GM19099 (cell line): Measurements from ENCODE around the gene CCDC187.

Source experiments
- POLR2A ChIP-seq: IDR thresholded peaks from 3 replicates; pipeline ENCODE4 v1.6.1; 2011; ENCODE audit warnings: low read depth; ENCODE audit not compliant: insufficient read length; ENCODE audit errors: extremely low read depth

CCDC187 gene

DNA sequence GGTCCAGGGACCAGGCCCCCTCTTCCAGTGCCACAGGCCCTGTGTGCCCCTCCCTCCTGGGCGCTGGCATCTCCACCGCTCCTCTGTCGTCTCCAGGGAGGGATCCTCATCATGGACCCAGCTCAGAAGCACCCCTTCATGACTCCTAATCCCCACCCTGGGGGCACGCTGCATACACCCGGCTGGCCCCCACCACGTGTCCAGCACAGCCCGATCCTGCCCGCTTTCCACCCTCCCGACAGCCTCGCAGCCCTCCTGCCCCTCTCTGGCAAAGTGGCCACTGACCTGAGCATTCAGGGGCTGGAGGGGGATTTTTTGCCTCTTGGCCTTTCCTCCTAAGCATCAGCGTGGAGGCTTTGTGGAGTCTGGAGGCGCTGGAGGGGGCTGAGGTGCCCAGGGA is 1.4 kb downstream of the CCDC187 start:
- TF ChIP-seq POLR2A: no peak

DNA sequence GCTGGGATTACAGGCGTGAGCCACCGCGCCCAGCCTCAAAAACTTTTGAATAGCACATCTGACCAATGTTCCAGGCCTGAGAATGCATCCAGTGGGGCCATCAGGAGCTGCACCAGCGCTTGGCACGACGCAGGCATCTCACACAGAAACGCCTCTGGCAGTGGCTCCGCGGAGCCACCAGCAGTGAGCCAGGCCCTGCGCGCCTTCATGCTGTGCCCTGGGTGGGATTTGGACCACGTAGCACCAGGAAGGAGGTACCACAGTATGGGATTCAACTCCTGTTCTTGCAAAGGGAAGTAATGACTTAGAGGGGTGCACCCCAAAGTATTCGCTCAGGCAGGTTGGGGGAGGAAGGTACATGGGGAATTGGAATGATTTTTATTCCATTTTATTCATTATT is 3.0 kb downstream of the CCDC187 start:
- TF ChIP-seq POLR2A: no peak

DNA sequence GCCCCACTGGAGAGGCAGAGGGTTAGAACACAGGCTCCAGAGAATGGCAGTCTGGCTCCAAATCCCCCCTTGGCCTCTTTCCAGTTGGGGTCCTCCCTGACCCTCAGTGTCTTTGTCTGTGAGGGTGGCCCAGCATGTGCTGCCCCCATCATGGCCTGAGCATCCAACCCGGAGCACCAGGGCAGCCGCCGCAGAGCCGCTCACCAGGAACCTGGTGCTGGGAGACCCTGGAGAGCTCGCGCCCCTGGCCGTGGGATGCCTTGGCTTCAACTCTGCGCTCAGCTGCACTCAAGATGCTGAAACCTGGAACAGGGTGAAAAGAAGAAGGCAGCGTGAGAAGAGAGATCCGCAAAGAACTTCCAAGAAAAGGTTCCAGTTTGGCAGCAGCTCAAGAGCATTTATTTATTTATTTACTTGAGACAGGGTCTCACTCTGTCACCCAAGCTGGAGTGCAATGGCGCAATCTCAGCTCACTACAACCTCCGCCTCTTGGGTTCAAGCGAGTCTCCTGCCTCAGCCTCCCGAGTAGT is 3.8 kb downstream of the CCDC187 start:
- no peak for TF ChIP-seq POLR2A

DNA sequence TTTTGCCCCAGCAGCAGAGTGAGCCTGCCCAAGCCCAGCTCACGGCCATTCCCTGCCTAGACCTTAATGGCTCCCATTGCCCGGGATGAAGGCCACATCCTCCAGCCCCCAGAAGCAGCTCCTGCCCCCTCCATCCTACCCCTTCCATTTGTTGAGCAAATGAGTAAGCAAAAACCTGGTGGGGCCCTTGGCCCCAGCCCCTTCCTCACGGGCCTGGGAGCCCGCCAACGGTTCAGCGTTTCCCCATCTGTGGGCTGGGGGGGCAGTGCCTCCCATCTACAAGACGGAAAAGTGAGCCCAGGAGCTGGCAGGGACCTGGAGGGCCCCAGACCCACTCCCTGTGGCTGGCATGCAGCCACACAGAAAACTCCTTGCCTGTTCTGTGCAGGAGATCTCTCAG is 4.4 kb downstream of the CCDC187 start:
- no peak for TF ChIP-seq POLR2A

DNA sequence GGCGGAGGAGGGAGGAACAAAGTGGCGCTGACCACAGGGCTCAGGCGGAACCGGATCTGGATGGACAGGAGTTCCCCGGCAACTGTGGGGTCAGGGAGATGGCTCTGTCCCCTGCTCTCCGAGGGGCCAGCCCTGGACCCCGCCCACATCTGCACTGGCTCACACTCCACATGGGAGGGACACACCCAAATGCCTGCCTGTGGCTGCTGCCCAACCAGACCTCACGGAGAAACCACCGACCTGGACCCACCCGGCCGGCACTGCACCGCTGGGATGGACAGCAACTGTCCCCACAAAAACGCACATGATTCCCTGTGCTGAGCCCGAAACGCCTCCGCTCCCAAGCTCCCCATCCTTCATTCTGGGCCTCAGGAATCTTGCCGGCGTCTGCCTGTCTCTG is 4.8 kb downstream of the CCDC187 start:
- no peak for TF ChIP-seq POLR2A

DNA sequence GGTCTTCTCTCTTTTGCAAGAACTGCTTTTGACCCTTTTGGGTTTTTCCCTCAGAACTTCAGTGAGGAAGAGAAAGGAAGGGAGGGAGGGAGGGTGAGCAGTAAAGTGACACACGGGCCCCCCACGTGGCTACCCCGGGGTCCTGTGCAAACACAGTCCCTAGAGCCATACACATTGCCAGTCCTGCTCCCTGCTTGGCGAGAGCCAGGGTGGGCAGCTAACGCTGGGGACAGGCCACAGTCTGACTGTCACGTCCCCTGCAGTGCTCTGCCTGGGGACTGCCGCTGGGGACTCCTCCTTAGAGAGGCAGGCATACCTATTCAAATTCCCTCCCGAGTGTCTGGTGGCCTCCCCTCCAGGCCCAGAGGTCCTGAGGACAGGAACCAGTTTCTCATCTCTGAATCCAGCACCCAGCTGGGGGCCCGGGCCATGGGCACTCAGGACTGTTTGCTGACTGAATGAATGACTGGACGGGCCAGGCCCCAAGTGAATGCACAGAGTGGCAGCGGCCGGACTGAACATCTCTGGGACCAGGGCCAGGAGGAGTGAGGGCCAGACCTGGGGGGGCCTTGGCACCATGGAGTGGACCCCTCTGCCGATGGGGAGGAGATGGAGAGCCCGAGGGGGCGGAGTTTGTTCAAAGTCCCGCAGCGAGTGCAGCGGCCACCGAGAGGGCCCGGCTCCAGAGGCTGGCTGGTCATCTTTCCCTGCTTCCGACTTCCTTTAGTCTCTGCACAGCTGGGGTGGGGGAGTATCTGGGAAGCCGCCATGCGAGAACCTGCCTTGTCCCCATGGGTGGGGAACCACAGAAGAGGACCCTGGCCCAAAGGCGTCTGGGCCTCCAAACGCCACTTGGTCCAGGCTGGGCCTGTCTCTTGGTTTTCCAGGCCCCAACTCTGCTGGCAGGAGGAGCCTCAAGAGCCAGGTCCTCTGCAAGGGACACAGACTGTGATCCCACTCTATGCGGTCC is 5.8 kb downstream of the CCDC187 start:
- no peak for TF ChIP-seq POLR2A

DNA sequence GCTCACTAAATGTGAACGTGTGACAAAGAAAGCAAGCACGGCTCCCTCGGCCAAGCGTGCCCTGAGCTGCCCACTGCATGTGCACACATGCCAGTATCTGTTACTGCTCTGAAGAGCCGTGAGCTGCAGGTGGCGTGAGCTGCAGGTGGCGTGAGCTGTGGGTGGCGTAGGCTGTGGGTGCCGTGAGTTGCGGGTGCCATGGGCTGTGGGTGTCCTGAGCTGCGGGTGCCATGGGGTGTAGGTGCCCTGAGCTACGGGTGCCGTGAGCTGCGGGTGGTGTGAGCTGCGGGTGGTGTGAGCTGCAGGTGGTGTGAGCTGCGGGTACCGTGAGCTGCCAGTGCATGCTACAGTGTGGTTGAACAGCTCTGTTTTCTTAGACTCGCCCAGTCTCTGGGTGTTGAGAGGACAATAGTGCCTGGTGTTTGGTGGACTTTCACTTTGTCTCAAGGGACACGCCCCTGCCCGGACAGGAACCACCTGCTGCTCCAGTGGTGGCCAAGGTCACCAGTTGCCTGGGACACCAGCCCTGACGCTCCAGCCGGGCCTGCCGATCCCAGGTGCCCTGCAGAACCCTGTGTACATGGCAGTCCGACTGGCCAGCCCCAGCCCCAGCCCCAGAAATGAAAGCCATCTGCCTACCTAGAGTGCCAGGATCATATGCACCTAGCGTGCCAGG is 6.7 kb downstream of the CCDC187 start:
- no peak for TF ChIP-seq POLR2A

DNA sequence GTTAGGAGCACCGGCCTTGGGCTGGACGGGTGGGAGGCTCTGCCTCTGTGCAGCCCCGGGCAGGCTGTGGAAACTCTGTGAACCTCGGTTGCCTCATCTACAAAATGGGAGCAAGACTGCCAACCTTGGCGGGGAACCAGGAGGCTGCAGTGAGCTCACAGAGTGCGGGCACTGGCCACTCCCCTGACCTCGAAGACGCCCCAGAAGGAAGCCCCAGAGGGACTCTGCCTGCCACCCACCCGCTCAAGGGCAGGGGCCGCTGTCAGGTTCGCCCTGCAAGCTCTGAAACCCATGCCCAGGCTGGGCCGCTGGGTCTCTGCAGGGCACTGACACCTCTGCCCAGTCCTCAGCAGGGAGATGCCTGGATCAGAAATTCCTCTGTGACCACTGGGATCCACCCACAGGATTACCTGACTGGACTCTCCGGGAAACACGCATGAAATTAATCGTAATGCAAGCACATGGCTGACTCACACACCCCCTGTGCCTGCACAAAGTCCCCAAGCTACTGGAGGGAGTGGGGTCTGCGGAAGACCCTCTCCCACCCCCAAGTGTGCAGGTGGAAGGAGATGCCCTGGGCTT is 7.4 kb downstream of the CCDC187 start:
- no peak for TF ChIP-seq POLR2A

DNA sequence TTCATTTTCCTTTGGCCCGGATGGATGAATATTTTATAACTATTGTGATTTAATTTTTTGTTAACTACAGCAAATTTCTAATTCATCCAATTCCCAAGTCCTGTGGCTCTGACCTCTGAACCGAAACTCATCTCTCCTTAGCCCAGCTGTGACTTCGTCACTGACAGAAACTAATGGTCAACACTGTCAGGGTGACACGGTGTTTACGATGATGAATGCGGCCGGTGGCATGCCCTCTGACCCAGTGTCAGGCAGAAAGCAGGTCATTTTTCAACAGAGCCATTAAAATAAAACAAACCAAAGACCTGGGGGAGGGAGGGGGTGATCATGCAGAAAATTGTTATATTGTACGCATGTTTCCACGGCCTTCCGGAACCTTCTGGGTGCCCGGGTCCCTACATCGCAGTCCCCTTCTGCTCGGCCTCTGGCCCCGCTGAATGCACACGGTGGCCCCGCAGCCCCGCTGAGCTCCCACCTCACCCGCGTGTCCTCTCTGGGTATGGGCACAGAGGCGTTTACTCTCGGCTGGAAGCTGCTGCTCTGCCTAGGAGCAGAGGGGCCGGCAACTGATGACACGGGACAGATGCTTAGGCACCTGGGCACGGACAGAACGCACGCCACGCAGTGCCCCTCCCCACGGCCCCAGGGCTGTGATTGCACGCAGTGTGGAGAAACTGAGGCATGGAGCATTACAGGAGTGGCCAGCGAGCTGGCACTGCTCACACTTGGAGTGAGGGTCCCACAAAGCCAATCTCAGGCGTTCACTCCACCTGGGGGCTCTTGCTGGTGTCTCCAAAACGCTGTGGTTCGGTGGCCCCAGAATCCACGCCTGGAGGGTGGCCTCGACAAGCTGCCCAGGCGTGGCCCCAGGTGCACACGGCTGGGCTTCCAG is 8.1 kb downstream of the CCDC187 start:
- no peak for TF ChIP-seq POLR2A

DNA sequence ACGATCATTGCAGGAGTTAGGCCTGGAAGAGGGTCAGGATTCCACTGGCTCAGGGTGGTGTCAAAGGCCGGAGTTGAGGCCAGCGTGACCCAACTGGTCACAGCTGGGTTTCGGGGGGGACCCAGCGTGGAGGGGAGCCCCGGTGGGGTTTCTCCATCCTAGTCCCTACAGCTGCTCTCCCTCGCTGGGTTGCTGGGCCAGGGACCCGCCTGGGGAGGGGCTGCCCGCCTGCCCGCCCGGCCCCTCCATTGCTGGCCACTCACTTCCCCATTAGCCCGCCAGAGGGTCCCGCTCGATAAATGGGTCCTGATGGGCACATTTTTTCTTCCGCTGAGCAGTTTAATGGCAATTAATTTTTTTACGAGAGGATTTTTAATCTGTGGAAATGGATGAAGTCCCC is 8.8 kb downstream of the CCDC187 start:
- TF ChIP-seq POLR2A: no peak

DNA sequence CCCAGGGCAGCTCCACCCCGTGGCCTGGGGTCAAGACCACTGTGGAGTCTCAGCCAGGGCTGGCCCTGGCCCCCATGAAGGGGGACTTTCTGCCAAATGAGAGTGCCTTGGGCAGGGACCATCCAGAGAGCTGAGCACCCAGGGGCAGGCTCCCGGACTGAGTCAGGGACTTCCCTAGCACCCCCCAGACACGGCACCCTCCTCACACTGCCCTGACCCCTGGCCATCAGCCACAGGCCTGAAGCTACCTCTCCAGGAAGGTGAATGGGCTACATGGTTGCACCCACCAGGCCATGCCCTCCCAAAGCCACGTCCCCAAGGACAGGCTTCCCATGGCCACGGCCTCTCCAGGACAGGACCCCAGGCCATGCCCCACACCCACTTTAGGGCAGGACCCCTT is 9.5 kb downstream of the CCDC187 start:
- TF ChIP-seq POLR2A: no peak

DNA sequence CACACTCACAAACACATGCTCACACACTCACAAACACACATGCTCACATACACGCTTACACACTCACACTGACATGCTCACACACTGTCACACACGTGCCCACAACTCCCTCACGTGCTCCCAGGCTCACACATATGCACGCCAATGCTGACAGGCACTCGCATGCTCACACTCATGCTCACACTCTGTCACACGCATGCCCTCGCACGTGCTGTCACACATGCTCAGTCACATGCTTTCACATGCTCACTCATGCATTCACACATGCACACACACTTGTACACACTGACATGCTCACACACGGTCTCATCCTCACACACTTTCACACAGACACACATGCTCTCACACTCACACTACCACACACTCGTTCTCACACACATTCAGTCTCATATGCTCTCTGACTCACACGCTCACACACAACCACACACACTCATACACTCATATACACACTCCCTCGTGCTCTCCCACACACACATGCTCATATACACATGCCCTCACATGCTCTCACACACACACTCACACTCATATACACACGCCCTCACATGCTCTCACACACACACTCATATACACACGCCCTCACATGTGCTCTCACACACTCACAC is 10.3 kb downstream of the CCDC187 start:
- no peak for TF ChIP-seq POLR2A

DNA sequence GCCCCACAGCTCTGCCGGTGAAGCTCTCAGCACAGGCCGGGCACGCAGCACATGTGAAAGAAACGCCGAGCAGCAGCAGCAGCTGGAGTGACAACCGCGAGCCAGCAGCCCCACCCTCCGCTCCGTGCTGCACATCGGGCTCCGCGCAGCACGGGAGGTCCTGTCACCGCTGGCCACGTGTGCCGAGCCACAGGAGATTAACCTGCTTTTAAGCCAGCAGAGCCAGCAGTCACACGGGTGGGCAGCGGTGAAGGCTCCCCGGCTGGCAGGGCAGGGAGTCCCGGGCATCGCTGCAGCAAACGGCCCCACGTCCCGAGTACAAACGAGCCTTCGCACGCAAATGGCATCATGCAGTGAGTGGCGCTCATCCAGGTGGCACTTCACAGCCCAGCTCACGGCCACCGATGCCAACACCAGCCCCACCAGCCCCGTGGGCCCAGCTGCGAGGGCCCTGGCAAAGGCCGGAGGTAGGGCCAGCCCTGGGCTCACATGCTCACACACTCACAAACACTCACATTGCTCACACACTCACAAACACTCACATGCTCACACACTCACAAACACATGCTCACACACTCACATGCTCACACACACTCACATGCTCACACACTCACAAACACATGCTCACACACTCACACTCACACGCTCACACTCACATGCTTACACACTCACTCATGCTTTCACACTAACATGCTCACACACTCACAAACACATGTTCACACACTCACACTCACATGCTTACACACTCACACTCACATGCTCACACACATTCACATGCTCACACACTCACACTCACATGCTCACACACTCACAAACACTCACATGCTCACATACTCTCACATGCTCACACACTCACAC is 11.1 kb downstream of the CCDC187 start:
- TF ChIP-seq POLR2A: no peak
